Esophagus muscularis mucosa (tissue), 3 donors: ENCODE data around the gene PARD3B.

Experiments
- CTCF ChIP-seq, 3 experiments: fragments of 200-600 bp in 2 of 3; fragments of 450-650 bp in 1 of 3; sonication (generic) in 2 of 3; IDR thresholded peaks; one replicate each; pipeline ENCODE4 v1.5.1; 2017 to 2019; ENCODE audit warnings: antibody characterized with exemption in 3 of 3, mild to moderate bottlenecking in 2 of 3, moderate library complexity in 1 of 3
- POLR2A ChIP-seq: fragments of 450-650 bp; IDR thresholded peaks from one replicate; pipeline ENCODE4 v1.6.1; 2017; ENCODE audit warnings: antibody characterized with exemption, moderate library complexity, mild to moderate bottlenecking, low read depth
- POLR2AphosphoS5 ChIP-seq, 2 donors: sonication (generic); formaldehyde crosslinking; IDR thresholded peaks; one replicate each; pipeline ENCODE4 v1.6.1; 2017; ENCODE audit warnings: antibody characterized with exemption in 2 of 2

DNA sequence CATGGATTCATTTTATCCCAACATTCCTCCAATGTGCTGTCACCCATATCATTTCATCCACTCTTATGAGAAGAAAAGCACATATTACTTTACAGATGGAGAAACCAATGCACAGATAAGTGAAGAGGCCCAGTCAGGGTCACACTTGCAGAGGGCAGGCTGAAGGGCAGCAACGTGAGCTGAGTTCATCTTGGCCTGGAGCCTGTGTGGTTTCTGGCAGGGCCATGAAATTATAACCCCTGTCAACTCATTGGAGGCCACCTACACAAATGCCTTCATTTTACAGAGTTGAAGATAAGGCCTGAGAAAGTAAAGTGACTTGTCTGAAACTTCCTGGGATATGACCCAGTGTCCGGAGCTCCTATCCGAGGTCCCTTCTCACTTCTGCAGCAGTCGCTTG is 1048.6 kb downstream of the PARD3B start:
- TF ChIP-seq CTCF (IDR thresholded peaks at IDR 0.05) (no peak), POLR2A (no peak), POLR2AphosphoS5 (IDR thresholded peaks at IDR 0.05) (no peak)
